HCT116 (cell line): ENCODE measurements around the gene BBS4. TPM values are rescaled to one million over a fixed set of nuclear protein-coding genes. Genes with fewer than 3 reads are reported as not detected.

Experiments used
- ATAC-seq: fragments of 200-7000 bp; cut with Tn5 transposase; 2 replicates; pipeline ENCODE4 v1.9.1; 2020; ENCODE audit warnings: mild to moderate bottlenecking, moderate library complexity
- BruUV-seq: library from RNA; stranded (reverse); fragments of 400-500 nt; replicated peaks from 2 replicates; lab custom pipeline; 2021; lab: Mats Ljungman, UMichigan
- CTCF ChIA-PET: fragments of 300-600 bp; sonication (Branson Sonifier 250); formaldehyde crosslinking; loops from one replicate; lab custom pipeline; 2021; ENCODE audit warnings: antibody characterized with exemption; lab: Charles Lee
- POLR2A ChIA-PET: fragments of 300-600, 350-600 bp; sonication (Branson Sonifier 250); formaldehyde crosslinking; loops from one replicate; lab custom pipeline; 2021; ENCODE audit warnings: antibody characterized with exemption; lab: Charles Lee
- RAD21 ChIA-PET, 2 experiments: fragments of 300-600 bp; sonication (Branson Sonifier 250); formaldehyde crosslinking; loops; one replicate each; lab custom pipeline; 2023; ENCODE audit warnings: low total read pairs in 2 of 2; ENCODE audit not compliant: uncharacterized antibody in 2 of 2, unreplicated experiment in 2 of 2, low non-redundant PET in 1 of 2; lab: Charles Lee
- DNase-seq: peaks from one replicate; pipeline ENCODE4 v3.0.0-alpha.2; 2010; ENCODE audit warnings: low read depth, low spot score
- H2AFZ ChIP-seq: fragments of 200-600 bp; shearing (Covaris generic), sonication (generic); 2 replicates; pipeline ENCODE4 v1.6.1; 2017; ENCODE audit warnings: low read depth, mixed run types, mixed read lengths, antibody characterized with exemption, low read length; ENCODE audit not compliant: poor library complexity, severe bottlenecking
- H3K27ac ChIP-seq: 2 replicates; pipeline ENCODE4 v1.5.1; 2012; ENCODE audit warnings: low read depth, low read length
- H3K27me3 ChIP-seq: fragments of 200-600 bp; sonication (generic); 2 replicates; pipeline ENCODE4 v1.6.1; 2016; ENCODE audit warnings: mixed run types, low read length, mixed read lengths; ENCODE audit not compliant: insufficient read depth
- H3K36me3 ChIP-seq, 2 experiments: fragments of 200-500 bp in 1 of 2; fragments of 200-600 bp in 1 of 2; sonication (Bioruptor generic) in 1 of 2; sonication (generic) in 1 of 2; 2 replicates each; pipeline versions ENCODE4 v1.5.1 to v1.6.1; 2014 to 2016; ENCODE audit warnings: low read length in 2 of 2, inconsistent platforms in 1 of 2, mixed read lengths in 1 of 2, mixed run types in 1 of 2; ENCODE audit not compliant: insufficient read depth in 2 of 2, control insufficient read depth in 1 of 2
- H3K4me1 ChIP-seq, 2 experiments: fragments of 200-600 bp in 1 of 2; sonication (generic) in 1 of 2; 2 replicates each; pipeline versions ENCODE4 v1.5.1 to v1.6.1; 2012 to 2017; ENCODE audit warnings: low read length in 2 of 2, inconsistent platforms in 1 of 2, mild to moderate bottlenecking in 1 of 2, mixed read lengths in 1 of 2, mixed run types in 1 of 2, moderate library complexity in 1 of 2; ENCODE audit not compliant: insufficient read depth in 2 of 2, control insufficient read depth in 1 of 2
- H3K4me2 ChIP-seq: fragments of 200-600 bp; sonication (generic); 2 replicates; pipeline ENCODE4 v1.6.1; 2017; ENCODE audit warnings: mixed run types, low read length, mixed read lengths
- H3K4me3 ChIP-seq, 2 experiments: fragments of 200-600 bp in 1 of 2; sonication (generic) in 1 of 2; replicated peaks in 1 of 2; 2 replicates each; pipeline ENCODE4 v1.5.1; 2011 to 2016; ENCODE audit warnings: low read length in 2 of 2, control low read depth in 1 of 2, low read depth in 1 of 2, mild to moderate bottlenecking in 1 of 2, mixed read lengths in 1 of 2, mixed run types in 1 of 2
- H3K79me2 ChIP-seq: fragments of 200-600 bp; sonication (generic); 2 replicates; pipeline ENCODE4 v1.6.1; 2017; ENCODE audit warnings: mild to moderate bottlenecking, mixed run types, low read length, moderate library complexity, mixed read lengths; ENCODE audit not compliant: insufficient read depth
- H3K9ac ChIP-seq: fragments of 200-600 bp; sonication (generic); 2 replicates; pipeline ENCODE4 v1.6.1; 2016; ENCODE audit warnings: low read length, mixed read lengths
- H3K9me2 ChIP-seq: fragments of 200-600 bp; sonication (generic), shearing (Covaris generic); 2 replicates; pipeline ENCODE4 v1.6.1; 2017; ENCODE audit warnings: mixed run types, mild to moderate bottlenecking, moderate library complexity; ENCODE audit not compliant: insufficient read depth
- H3K9me3 ChIP-seq, 2 experiments: fragments of 200-500 bp in 1 of 2; fragments of 200-600 bp in 1 of 2; sonication (Bioruptor generic) in 1 of 2; sonication (generic) in 1 of 2; 2 replicates each; pipeline ENCODE4 v1.6.1; 2014 to 2017; ENCODE audit warnings: low read length in 2 of 2, mixed read lengths in 2 of 2, inconsistent platforms in 1 of 2, low read depth in 1 of 2, mild to moderate bottlenecking in 1 of 2, mixed run types in 1 of 2, moderate library complexity in 1 of 2; ENCODE audit not compliant: control insufficient read depth in 1 of 2, insufficient read depth in 1 of 2
- H4K20me1 ChIP-seq: fragments of 200-600 bp; sonication (generic), shearing (Covaris generic); 2 replicates; pipeline ENCODE4 v1.6.1; 2017; ENCODE audit warnings: mixed run types, mild to moderate bottlenecking, moderate library complexity; ENCODE audit not compliant: insufficient read depth
- CEBPB ChIP-seq: IDR thresholded peaks from 2 replicates; pipeline ENCODE4 v1.6.1; 2012; ENCODE audit warnings: low read depth
- ELF1 ChIP-seq: IDR thresholded peaks from 2 replicates; pipeline ENCODE4 v1.6.1; 2012; ENCODE audit warnings: low read depth, borderline replicate concordance
- EZH2phosphoT487 ChIP-seq: fragments of 200-600 bp; IDR thresholded peaks from 2 replicates; pipeline ENCODE4 v1.6.1; 2018; ENCODE audit warnings: antibody characterized with exemption, borderline replicate concordance
- FOSL1 ChIP-seq: IDR thresholded peaks from 2 replicates; pipeline ENCODE4 v1.6.1; 2012; ENCODE audit warnings: low read depth
- JUND ChIP-seq: IDR thresholded peaks from 2 replicates; pipeline ENCODE4 v1.6.1; 2012
- SIN3A ChIP-seq: IDR thresholded peaks from 2 replicates; pipeline ENCODE4 v1.6.1; 2012; ENCODE audit warnings: low read depth
- SP1 ChIP-seq: IDR thresholded peaks from 2 replicates; pipeline ENCODE4 v1.6.1; 2012; ENCODE audit warnings: low read depth
- SRF ChIP-seq: IDR thresholded peaks from 2 replicates; pipeline ENCODE4 v1.6.1; 2012; ENCODE audit warnings: low read depth
- YY1 ChIP-seq: IDR thresholded peaks from 2 replicates; pipeline ENCODE4 v1.6.1; 2011; ENCODE audit warnings: low read length, low read depth, moderate library complexity, mild to moderate bottlenecking; ENCODE audit not compliant: insufficient replicate concordance; ENCODE audit errors: extremely low read depth
- ZNF274 ChIP-seq: fragments of 200-500 bp; sonication (Bioruptor generic); IDR thresholded peaks from 2 replicates; pipeline ENCODE4 v1.6.1; 2014; ENCODE audit warnings: mild to moderate bottlenecking, low read depth, low read length, inconsistent platforms
- intact Hi-C: fragments of 100-400 bp; cut with micrococcal nuclease; formaldehyde crosslinking; loops from 2 replicates; pipeline ENCODE4 v1.10.0; 2022
- total RNA-seq: library from RNA; stranded (reverse); gene quantifications from one replicate; pipeline ENCODE4 v1.2.1, GENCODE V29; 2021; ENCODE audit not compliant: unreplicated experiment
- TF ChIP-seq, protein P1 (sequence below): IDR thresholded peaks from 2 replicates; pipeline ENCODE4 v1.6.1; 2012
- TF ChIP-seq, protein P2 (sequence below): IDR thresholded peaks from 2 replicates; pipeline ENCODE4 v1.6.1; 2012; ENCODE audit warnings: low read depth
- TF ChIP-seq, protein P3 (sequence below): IDR thresholded peaks from 2 replicates; pipeline ENCODE4 v1.6.1; 2011; ENCODE audit warnings: mild to moderate bottlenecking, low read length, moderate library complexity; ENCODE audit not compliant: insufficient replicate concordance; ENCODE audit errors: extremely low read depth
- TF ChIP-seq, protein P4 (sequence below): IDR thresholded peaks from 2 replicates; pipeline ENCODE4 v1.6.1; 2012

The BBS4 gene
- total RNA-seq, 1 experiment from 2014 or later, result 10.0 TPM

DNA sequence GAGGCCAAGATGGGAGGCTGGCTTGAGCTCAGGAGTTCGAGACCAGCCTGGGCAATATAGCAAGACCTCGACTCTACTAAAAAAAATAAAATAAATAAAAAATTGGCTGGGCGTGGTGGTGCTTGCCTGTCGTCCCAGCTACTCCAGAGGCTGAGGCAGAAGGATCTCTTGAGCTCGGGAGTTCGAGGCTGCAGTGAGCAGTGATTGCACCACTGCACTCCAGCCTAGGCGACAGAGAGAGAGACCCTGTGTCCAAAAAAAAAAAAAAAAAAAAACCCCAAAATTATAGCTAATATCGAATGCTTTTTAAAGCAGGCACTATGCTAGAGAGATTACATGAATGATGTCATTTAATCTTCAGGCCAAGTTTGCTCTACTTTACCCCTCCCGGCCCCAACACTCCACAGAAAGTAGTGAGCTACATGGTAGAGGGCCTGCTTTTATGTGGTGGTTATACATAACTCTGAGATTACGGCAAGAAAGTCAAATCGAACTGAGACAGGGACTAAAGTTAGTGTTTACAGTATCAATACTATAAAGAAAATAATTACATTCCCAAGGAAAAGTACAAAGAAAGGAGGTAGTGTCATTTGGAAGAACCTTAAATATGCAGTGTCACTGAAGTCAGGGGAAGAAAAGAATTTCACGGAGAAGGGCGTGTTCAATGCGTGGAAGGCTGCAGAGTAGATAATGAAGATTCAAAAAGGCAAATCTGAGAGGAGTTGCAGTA lies 96.4 kb downstream of the BBS4 start:
- RAD21 ChIA-PET, result no interaction called here
- Histone ChIP-seq H3K4me1 (peaks cover 0 to 21% of the 10 kb centered on the region in 2 experiments; a peak in 3 of 4 replicates), H3K27ac (peak overlapping the region; percentile 57; the same call in 1 of the 2 replicates), H3K36me3 (peaks cover 2 to 21% of the 10 kb centered on the region in 2 experiments; a peak in 1 of 4 replicates), H2AFZ (no peak overlapping the region), H3K27me3 (no peaks in the 10 kb centered on the region), H3K9me2 (no peaks in the 10 kb centered on the region), H3K9me3 (no peaks in the 10 kb centered on the region), H3K4me3 (peak overlapping the region; percentile 72 to 98), H3K79me2 (peaks cover 58% of the 10 kb centered on the region), H3K9ac (peak overlapping the region; percentile 94), H3K4me2 (peak overlapping the region; percentile 100), H4K20me1 (no peaks in the 10 kb centered on the region; the same call in 1 of the 2 replicates)
- TSS peak; percentile 65 for BruUV-seq
- ATAC-seq, result no peak
- TF ChIP-seq, protein P1, sequence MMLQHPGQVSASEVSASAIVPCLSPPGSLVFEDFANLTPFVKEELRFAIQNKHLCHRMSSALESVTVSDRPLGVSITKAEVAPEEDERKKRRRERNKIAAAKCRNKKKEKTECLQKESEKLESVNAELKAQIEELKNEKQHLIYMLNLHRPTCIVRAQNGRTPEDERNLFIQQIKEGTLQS, result no peak
- TF ChIP-seq FOSL1 (no peak), EZH2phosphoT487 (no peak), JUND (no peak), YY1 (no peak), ZNF274 (no peak), CEBPB (no peak), SRF (no peak), ELF1 (no peak), SP1 (no peak), SIN3A (no peak)
- TF ChIP-seq, protein P2, sequence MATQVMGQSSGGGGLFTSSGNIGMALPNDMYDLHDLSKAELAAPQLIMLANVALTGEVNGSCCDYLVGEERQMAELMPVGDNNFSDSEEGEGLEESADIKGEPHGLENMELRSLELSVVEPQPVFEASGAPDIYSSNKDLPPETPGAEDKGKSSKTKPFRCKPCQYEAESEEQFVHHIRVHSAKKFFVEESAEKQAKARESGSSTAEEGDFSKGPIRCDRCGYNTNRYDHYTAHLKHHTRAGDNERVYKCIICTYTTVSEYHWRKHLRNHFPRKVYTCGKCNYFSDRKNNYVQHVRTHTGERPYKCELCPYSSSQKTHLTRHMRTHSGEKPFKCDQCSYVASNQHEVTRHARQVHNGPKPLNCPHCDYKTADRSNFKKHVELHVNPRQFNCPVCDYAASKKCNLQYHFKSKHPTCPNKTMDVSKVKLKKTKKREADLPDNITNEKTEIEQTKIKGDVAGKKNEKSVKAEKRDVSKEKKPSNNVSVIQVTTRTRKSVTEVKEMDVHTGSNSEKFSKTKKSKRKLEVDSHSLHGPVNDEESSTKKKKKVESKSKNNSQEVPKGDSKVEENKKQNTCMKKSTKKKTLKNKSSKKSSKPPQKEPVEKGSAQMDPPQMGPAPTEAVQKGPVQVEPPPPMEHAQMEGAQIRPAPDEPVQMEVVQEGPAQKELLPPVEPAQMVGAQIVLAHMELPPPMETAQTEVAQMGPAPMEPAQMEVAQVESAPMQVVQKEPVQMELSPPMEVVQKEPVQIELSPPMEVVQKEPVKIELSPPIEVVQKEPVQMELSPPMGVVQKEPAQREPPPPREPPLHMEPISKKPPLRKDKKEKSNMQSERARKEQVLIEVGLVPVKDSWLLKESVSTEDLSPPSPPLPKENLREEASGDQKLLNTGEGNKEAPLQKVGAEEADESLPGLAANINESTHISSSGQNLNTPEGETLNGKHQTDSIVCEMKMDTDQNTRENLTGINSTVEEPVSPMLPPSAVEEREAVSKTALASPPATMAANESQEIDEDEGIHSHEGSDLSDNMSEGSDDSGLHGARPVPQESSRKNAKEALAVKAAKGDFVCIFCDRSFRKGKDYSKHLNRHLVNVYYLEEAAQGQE, result no peak
- TF ChIP-seq, protein P3, sequence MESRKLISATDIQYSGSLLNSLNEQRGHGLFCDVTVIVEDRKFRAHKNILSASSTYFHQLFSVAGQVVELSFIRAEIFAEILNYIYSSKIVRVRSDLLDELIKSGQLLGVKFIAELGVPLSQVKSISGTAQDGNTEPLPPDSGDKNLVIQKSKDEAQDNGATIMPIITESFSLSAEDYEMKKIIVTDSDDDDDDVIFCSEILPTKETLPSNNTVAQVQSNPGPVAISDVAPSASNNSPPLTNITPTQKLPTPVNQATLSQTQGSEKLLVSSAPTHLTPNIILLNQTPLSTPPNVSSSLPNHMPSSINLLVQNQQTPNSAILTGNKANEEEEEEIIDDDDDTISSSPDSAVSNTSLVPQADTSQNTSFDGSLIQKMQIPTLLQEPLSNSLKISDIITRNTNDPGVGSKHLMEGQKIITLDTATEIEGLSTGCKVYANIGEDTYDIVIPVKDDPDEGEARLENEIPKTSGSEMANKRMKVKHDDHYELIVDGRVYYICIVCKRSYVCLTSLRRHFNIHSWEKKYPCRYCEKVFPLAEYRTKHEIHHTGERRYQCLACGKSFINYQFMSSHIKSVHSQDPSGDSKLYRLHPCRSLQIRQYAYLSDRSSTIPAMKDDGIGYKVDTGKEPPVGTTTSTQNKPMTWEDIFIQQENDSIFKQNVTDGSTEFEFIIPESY, result no peak
- TF ChIP-seq, protein P4, sequence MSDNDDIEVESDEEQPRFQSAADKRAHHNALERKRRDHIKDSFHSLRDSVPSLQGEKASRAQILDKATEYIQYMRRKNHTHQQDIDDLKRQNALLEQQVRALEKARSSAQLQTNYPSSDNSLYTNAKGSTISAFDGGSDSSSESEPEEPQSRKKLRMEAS, result no peak
- DNase-seq, result no peak
- CTCF ChIA-PET, result no interaction called here
- POLR2A ChIA-PET, result no interaction called here
- intact Hi-C loops, result loop anchor here (5.0 kb wide), 2 partner anchors 460 to 490 kb away; no protein-coding TSS in a partner anchor
